ENCODE measurements around the gene PEX14.

The PEX14 gene

DNA sequence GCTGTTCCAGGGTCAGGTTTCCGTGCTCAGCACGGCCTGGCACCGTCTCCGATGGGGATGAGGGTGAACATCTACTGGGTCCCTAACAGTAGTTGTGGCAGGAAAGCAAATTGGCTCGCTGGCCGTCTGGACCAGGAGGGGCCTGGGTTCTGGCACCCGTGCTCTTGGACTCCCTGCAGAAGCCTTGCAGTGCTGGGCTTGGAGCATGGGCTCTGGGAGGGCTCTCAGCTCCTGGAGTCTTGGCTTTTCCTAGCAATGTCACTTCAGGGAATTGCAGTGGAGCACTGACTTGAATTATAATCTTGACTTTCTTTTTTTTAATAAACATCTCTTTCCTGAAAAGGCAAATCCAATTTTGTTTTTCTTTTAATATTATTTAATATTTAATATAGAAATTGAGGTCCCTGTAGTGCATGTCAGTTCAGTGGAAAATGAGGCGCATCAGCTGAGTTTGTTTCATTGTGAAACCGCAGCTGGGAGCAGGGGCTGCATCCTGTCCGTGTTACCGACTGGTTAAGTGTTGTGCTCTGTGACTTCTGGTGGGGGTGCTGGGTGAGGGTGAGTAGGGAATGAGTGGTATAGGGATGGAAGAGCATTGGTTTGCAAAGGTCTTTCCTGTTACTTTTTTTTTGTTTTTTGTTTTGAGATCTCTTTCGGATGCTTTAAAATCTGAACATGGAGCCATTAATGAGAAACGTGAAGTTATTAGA lies 64.1 kb downstream of the PEX14 start:
- H3K27me3 ChIP-seq (ENCODE audit: control insufficient read depth in 1 of 2, insufficient read depth in 2 of 2, low read length in 2 of 2) = no peaks in the 10 kb centered on the region
- no peak overlapping the region for H3K27ac ChIP-seq (ENCODE audit: low read depth, low read length)
- peaks cover 11 to 23% of the 10 kb centered on the region in 2 donors for H3K36me3 ChIP-seq (ENCODE audit: control insufficient read depth in 1 of 2, insufficient read depth in 2 of 2, low read length in 2 of 2)
- no peaks in the 10 kb centered on the region for H3K9me3 ChIP-seq (ENCODE audit: control insufficient read depth in 1 of 2, low read length in 2 of 2)
- H3K4me3 ChIP-seq (ENCODE audit: low read depth in 1 of 2, low read length in 2 of 2) = no peak overlapping the region
- H3K4me1 ChIP-seq (ENCODE audit: control insufficient read depth in 1 of 2, insufficient read depth in 2 of 2, low read length in 2 of 2) = no peaks in the 10 kb centered on the region
- H3K9ac ChIP-seq (ENCODE audit: low read depth in 1 of 2, low read length in 2 of 2) = no peak overlapping the region

DNA sequence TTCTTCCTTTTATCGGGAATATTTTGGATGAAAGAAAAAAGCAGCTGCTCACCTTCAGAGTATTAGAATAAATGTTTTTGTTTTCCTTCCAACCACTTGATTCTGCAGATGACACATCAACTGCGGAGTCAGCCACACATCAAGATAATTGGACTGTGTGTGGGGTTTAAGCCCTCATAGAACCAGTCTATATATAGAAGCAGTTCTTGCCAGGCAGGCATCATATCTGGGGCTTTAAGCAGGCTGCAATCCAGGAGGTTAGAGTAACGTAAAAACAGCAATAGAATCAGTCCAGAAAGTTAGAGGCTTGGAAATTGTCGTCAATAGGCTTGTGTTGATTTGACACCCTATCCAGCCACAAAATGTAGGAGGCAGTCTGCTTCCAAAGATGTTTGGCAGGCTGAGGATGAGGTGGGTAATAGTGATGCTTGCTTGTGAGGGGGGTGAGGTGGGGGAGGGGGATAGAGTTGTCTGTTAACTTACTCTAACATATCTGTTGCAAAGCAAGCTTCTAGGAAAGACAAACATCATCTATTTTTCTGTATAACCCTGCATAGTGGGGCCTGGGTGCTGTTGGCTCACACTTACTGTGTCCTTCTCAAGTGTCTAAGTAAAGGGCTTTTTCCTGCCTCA lies 64.8 kb downstream of the PEX14 start:
- Histone ChIP-seq H3K9ac (ENCODE audit: low read depth in 1 of 2, low read length in 2 of 2) (no peak overlapping the region), H3K36me3 (ENCODE audit: control insufficient read depth in 1 of 2, insufficient read depth in 2 of 2, low read length in 2 of 2) (peaks cover 11 to 25% of the 10 kb centered on the region in 2 donors), H3K27ac (ENCODE audit: low read depth, low read length) (no peak overlapping the region)

DNA sequence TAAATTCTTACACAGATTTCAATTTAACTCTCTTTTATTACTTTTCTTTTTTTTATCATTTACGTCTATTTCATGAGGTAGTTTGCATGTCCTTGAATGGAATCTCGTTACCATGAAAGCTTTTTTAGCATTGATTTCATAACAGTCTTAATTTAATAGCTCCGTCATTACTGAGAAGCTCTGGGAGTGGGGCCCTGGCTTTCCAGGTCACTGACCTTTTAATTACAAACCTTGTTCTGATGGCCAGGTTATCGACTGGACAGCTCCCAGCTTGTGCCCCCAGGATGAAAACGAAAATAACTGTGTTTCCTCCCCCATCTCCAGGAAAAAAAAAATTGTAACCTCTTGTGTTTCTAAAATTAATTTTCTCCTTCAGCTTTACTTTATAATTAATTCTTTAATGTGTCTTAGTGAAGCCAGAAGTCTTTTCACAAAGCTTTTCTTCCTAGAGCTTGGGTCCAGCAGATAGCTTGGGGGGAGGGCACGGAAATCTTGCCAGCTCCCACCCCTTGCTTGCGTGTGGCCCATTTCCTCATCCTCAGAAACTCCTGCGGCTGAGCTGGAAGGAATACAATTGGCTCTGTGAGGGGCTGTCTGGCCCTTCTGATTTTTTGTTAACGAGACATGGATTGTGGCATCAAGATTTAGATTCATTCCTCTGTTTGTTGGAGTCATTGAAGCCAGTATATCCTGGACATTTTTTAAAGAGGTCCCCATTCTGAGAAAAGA lies 65.7 kb downstream of the PEX14 start:
- H3K27ac ChIP-seq (ENCODE audit: low read depth, low read length) = no peak overlapping the region
- no peaks in the 10 kb centered on the region for H3K27me3 ChIP-seq (ENCODE audit: control insufficient read depth in 1 of 2, insufficient read depth in 2 of 2, low read length in 2 of 2)
- H3K4me3 ChIP-seq (ENCODE audit: low read depth in 1 of 2, low read length in 2 of 2) = no peak overlapping the region
- no peaks in the 10 kb centered on the region for H3K9me3 ChIP-seq (ENCODE audit: control insufficient read depth in 1 of 2, low read length in 2 of 2)
- no peak overlapping the region for H3K9ac ChIP-seq (ENCODE audit: low read depth in 1 of 2, low read length in 2 of 2)
- no peaks in the 10 kb centered on the region for H3K4me1 ChIP-seq (ENCODE audit: control insufficient read depth in 1 of 2, insufficient read depth in 2 of 2, low read length in 2 of 2)
- H3K36me3 ChIP-seq (ENCODE audit: control insufficient read depth in 1 of 2, insufficient read depth in 2 of 2, low read length in 2 of 2) = peaks cover 11 to 25% of the 10 kb centered on the region in 2 donors

More for the DNA sequence above, 64.8 kb downstream of the PEX14 start:
- no peaks in the 10 kb centered on the region for H3K4me1 ChIP-seq (ENCODE audit: control insufficient read depth in 1 of 2, insufficient read depth in 2 of 2, low read length in 2 of 2)
- H3K9me3 ChIP-seq (ENCODE audit: control insufficient read depth in 1 of 2, low read length in 2 of 2) = no peaks in the 10 kb centered on the region
- H3K4me3 ChIP-seq (ENCODE audit: low read depth in 1 of 2, low read length in 2 of 2) = no peak overlapping the region
- H3K27me3 ChIP-seq (ENCODE audit: control insufficient read depth in 1 of 2, insufficient read depth in 2 of 2, low read length in 2 of 2) = no peaks in the 10 kb centered on the region

DNA sequence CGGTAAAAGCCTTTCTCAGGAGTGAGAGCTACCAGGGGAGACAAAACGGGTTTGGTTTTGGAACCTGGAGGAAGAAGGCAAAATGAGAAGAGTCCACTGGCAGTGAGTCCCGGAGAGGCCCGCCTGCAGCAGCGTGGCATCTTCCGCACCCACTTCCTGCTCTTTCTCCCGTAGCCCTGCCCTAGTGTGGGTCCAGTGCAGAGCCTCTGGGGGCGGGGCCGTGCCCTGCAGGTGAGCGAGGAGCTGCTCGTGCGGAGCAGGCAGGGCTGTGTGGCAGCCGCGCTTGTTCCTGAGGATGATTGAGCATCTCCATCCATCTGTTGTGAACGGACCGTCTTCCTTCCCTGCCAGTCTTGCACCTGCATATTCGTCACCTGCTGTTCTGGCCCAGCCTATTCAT lies 66.5 kb downstream of the PEX14 start:
- H3K9me3 ChIP-seq (ENCODE audit: control insufficient read depth in 1 of 2, low read length in 2 of 2) = no peaks in the 10 kb centered on the region
- H3K36me3 ChIP-seq (ENCODE audit: control insufficient read depth in 1 of 2, insufficient read depth in 2 of 2, low read length in 2 of 2) = peaks cover 8 to 20% of the 10 kb centered on the region in 2 donors
- H3K4me1 ChIP-seq (ENCODE audit: control insufficient read depth in 1 of 2, insufficient read depth in 2 of 2, low read length in 2 of 2) = no peaks in the 10 kb centered on the region
- H3K4me3 ChIP-seq (ENCODE audit: low read depth in 1 of 2, low read length in 2 of 2) = no peak overlapping the region
- H3K27me3 ChIP-seq (ENCODE audit: control insufficient read depth in 1 of 2, insufficient read depth in 2 of 2, low read length in 2 of 2) = no peaks in the 10 kb centered on the region
- H3K9ac ChIP-seq (ENCODE audit: low read depth in 1 of 2, low read length in 2 of 2) = no peak overlapping the region
- H3K27ac ChIP-seq (ENCODE audit: low read depth, low read length) = no peak overlapping the region

DNA sequence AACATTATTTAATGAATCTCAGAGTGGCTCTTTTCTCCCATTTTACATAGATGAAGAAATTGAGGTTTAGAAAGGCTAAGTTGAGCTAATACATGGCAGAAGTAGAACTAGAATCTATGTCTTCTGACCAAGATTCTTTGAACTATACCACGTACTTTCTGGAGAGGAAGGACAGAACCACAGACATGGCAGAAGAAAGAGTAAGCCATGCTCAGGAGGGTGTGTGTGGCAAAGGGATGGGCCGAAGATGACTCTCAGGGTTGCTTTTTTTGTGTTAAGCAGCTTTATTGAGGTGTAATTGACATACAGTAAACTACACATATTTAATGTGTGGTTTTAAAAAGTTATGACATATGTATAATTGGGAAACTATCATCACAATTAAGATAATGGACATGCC lies 69.5 kb downstream of the PEX14 start:
- Histone ChIP-seq H3K4me1 (ENCODE audit: control insufficient read depth in 1 of 2, insufficient read depth in 2 of 2, low read length in 2 of 2) (no peaks in the 10 kb centered on the region), H3K9ac (ENCODE audit: low read depth in 1 of 2, low read length in 2 of 2) (no peak overlapping the region), H3K27ac (ENCODE audit: low read depth, low read length) (no peak overlapping the region), H3K36me3 (ENCODE audit: control insufficient read depth in 1 of 2, insufficient read depth in 2 of 2, low read length in 2 of 2) (peaks cover 0 to 14% of the 10 kb centered on the region in 2 donors), H3K4me3 (ENCODE audit: low read depth in 1 of 2, low read length in 2 of 2) (no peak overlapping the region), H3K9me3 (ENCODE audit: control insufficient read depth in 1 of 2, low read length in 2 of 2) (no peaks in the 10 kb centered on the region), H3K27me3 (ENCODE audit: control insufficient read depth in 1 of 2, insufficient read depth in 2 of 2, low read length in 2 of 2) (no peaks in the 10 kb centered on the region)

DNA sequence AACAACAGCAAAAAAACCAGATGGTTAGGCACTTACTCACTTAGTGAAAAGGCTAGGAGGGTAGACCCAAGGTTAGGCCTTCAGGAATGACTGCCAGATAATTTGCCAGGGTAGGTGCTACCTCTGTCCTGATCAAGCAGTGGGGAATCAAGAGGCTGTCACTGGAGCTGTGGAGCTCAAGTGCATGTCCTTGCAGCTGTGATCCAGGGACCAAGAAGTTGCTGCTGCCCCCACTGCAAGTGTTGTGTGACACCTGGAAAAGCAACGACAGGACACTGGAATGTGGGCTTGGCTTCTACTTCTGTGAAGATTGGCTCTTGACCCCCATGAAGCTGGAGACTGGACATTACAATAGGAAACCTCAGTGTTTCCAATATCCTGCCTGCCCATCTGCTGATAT lies 72.1 kb downstream of the PEX14 start:
- Histone ChIP-seq H3K4me3 (ENCODE audit: low read depth in 1 of 2, low read length in 2 of 2) (no peak overlapping the region), H3K4me1 (ENCODE audit: control insufficient read depth in 1 of 2, insufficient read depth in 2 of 2, low read length in 2 of 2) (no peaks in the 10 kb centered on the region), H3K9ac (ENCODE audit: low read depth in 1 of 2, low read length in 2 of 2) (no peak overlapping the region), H3K27ac (ENCODE audit: low read depth, low read length) (no peak overlapping the region), H3K36me3 (ENCODE audit: control insufficient read depth in 1 of 2, insufficient read depth in 2 of 2, low read length in 2 of 2) (peaks cover 0 to 2% of the 10 kb centered on the region in 2 donors), H3K27me3 (ENCODE audit: control insufficient read depth in 1 of 2, insufficient read depth in 2 of 2, low read length in 2 of 2) (no peaks in the 10 kb centered on the region), H3K9me3 (ENCODE audit: control insufficient read depth in 1 of 2, low read length in 2 of 2) (no peaks in the 10 kb centered on the region)

DNA sequence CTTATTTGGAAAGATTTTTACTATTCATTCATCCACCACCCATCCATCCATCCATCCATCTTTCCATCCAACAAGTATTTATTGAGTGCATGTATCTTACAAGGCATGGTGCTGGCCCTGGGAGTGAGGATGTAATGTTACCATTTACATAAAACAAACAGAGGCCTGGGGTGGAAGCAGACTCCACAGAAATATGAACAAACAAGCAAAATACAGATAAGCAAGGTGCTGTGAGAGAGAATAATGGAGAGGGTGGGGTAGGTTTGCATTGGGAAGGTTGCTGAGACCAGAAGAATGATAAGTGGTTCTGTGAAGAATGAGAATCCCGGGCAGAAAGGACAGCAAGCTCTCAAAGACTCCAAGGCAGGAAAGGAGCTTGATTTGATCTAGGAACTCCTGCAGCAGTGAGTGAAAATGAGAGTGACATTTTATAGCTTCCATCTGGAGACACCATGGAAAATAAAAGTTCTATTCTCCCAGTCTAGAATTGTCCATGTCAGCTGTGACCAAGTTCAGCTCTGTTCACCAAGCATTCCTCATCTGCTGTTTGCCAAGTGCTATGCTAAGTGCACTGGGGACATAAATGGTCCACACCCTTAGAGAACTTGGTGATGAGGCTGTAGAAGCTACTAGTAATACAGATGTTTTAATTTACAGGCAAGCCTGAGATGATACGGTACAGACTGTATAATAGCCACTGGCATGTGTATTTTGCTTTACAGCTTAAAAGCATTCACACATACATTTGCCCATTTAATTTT lies 75.3 kb downstream of the PEX14 start:
- H3K9ac ChIP-seq (ENCODE audit: low read depth in 1 of 2, low read length in 2 of 2) = no peak overlapping the region
- H3K4me1 ChIP-seq (ENCODE audit: control insufficient read depth in 1 of 2, insufficient read depth in 2 of 2, low read length in 2 of 2) = no peaks in the 10 kb centered on the region
- H3K36me3 ChIP-seq (ENCODE audit: control insufficient read depth in 1 of 2, insufficient read depth in 2 of 2, low read length in 2 of 2) = no peaks in the 10 kb centered on the region
- no peaks in the 10 kb centered on the region for H3K9me3 ChIP-seq (ENCODE audit: control insufficient read depth in 1 of 2, low read length in 2 of 2)
- H3K27ac ChIP-seq (ENCODE audit: low read depth, low read length) = no peak overlapping the region
- no peaks in the 10 kb centered on the region for H3K27me3 ChIP-seq (ENCODE audit: control insufficient read depth in 1 of 2, insufficient read depth in 2 of 2, low read length in 2 of 2)
- H3K4me3 ChIP-seq (ENCODE audit: low read depth in 1 of 2, low read length in 2 of 2) = no peak overlapping the region

DNA sequence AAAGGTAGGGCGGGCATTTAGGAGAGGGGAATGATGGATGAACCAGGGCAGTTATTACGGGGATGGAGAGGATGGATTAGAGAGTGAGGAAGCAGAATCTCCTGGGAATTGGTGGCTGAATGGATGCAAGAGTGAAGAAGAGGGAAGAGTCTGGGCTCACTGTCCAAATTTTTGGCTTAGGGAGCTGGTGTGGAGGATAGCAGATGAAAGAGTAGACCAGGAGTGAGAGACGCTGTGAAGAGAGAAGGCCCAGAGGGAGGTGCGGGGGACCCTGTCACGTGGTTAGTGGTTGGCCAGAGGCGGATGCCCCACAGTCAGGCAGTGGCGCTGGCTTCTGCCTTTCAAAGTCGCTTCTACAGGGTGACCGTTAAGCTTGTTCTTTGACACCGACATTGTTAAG lies 78.4 kb downstream of the PEX14 start:
- Histone ChIP-seq H3K9ac (ENCODE audit: low read depth in 1 of 2, low read length in 2 of 2) (no peak overlapping the region), H3K36me3 (ENCODE audit: control insufficient read depth in 1 of 2, insufficient read depth in 2 of 2, low read length in 2 of 2) (no peaks in the 10 kb centered on the region), H3K4me1 (ENCODE audit: control insufficient read depth in 1 of 2, insufficient read depth in 2 of 2, low read length in 2 of 2) (no peaks in the 10 kb centered on the region), H3K9me3 (ENCODE audit: control insufficient read depth in 1 of 2, low read length in 2 of 2) (no peaks in the 10 kb centered on the region), H3K27me3 (ENCODE audit: control insufficient read depth in 1 of 2, insufficient read depth in 2 of 2, low read length in 2 of 2) (no peaks in the 10 kb centered on the region), H3K27ac (ENCODE audit: low read depth, low read length) (no peak overlapping the region), H3K4me3 (ENCODE audit: low read depth in 1 of 2, low read length in 2 of 2) (no peak overlapping the region)

DNA sequence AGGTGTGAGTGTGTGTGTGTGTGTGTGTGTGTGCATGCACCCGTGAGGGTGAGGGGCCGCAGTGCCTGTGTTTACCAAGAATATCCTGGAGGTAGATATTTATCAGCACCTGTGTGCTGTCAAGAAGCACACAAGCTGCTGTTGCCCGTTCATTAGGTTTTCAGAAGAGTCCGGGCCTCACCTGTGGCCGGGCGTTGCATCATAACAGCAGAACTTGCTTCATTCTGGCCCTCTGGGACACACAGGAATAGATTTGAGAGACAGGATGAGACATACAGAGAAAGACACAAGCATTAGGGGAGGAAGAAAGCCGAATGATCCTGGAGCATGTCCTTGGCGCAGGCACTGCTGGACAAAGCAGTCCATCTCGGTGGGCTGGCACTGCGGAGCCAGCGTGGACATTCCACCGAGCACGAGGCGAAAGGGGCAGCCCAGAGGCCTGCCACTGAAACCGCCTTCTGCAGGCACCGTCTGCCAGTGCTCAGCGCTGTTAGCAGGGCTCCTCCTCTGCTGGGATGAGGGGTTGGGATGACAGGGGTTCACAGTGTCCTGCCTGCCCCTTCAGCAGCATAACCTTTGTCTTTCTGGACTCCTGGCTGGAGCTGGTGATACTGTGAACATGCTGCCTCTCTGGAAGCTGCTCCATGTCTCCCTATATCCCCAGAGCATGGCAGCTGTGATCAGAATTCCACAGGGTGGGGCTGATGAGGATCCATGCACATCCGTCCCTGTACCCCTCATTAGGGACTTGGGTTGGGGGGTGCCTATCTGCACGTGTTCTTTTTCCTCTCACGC lies 81.1 kb downstream of the PEX14 start:
- Histone ChIP-seq H3K9ac (ENCODE audit: low read depth in 1 of 2, low read length in 2 of 2) (no peak overlapping the region), H3K9me3 (ENCODE audit: control insufficient read depth in 1 of 2, low read length in 2 of 2) (no peaks in the 10 kb centered on the region), H3K27ac (ENCODE audit: low read depth, low read length) (no peak overlapping the region), H3K27me3 (ENCODE audit: control insufficient read depth in 1 of 2, insufficient read depth in 2 of 2, low read length in 2 of 2) (no peaks in the 10 kb centered on the region), H3K36me3 (ENCODE audit: control insufficient read depth in 1 of 2, insufficient read depth in 2 of 2, low read length in 2 of 2) (no peaks in the 10 kb centered on the region), H3K4me3 (ENCODE audit: low read depth in 1 of 2, low read length in 2 of 2) (no peak overlapping the region), H3K4me1 (ENCODE audit: control insufficient read depth in 1 of 2, insufficient read depth in 2 of 2, low read length in 2 of 2) (no peaks in the 10 kb centered on the region)
